ENCODE data around the gene KLF11. TPM values are rescaled to one million over a fixed set of nuclear protein-coding genes. Genes with fewer than 3 reads are reported as not detected.
"Not testable (repeated sequence)": the region's sequence is repeated elsewhere in the genome, so short reads cannot be mapped to it uniquely, and the experiment has no call there.

KLF11 gene
- total RNA-seq, 1 donor from 2014 or later = 16.1 TPM

DNA sequence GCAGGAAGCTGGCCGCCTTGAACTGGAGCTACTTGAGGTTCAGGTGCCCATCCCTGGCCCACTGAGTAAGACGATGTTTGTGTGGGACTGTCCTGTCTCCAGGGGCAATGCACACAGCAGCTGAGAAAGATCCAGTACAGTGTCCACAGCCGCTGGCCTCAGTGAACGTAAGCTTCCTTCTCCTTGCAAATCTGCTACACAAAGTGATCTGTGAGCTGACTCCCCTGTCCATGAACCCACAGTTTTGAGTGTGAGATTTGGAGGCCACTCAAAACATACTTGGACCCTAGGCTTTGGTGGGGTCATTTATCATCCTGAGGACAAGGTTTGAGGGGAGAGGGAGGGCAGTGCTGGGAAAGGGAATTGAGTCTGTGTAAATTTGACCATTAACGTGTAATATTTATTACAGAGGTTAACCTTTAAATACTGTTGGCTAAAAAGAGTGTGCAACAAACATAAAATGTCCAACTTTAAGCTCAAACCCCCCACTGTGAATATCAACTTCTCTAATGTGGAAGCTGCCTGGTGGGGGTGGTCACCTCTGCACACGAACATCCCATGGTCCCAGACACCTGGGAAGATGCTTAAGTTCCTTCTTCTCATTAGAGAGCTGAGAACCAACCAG is 41.8 kb downstream of the KLF11 start:
- no peak for DNase-seq

GRCh38 chr2:10085668-10086059 is 42.3 kb downstream of the KLF11 start:
- DNase-seq = no peak

DNA sequence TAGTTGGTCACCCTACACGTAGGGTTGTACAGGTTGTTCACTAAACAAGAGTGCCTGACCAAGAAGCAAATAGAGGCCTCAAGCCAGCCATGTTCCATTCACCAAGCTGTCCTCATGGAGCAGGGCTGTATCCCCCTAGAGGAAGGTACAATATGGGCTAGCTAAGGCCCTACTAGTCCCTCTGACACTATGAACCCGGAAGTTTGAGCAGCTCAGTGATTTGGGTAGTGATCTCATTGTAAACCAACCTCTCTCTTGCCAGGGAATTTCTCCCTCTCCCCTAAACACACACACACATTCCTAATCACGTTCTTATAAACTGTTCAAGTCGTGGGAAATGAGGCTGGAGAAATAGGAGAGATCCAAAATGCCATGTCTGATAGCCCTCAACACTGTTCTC is 43.6 kb downstream of the KLF11 start:
- DNase-seq = no peak

- no peak for DNase-seq
These were observed 44.0 kb downstream of the KLF11 start for GRCh38 chr2:10087360-10087759.

DNA sequence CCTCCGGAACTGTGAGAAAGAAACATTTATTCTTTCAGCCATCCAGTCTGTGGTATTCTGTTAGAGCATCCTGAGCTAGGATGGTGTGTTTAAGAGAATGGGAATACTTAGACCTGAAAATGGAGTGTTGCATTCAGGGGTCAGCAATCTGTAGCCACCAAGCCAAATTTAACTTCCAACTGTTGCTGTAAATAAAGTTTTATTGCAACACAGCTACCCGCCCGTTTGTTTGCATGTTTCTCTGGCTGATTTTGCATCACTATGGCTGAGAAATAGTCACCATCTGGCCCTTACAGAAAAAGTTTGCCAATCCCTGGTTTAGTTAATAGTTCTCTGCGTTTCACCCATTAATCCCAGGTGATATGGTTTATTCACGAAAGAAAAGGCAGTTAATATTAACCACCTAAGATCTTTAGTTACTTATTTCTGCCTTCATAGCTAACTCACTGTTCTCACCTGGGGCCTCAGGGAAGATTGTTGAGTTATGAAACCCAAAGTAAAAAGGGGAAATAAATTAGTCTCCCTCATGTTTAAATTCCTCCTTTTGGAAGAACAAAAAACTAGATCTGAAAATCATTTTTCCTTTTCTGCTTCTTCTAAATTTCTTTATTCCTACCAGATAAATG is 46.3 kb downstream of the KLF11 start:
- DNase-seq = no peak

- DNase-seq = no peak
These were observed 48.0 kb downstream of the KLF11 start for GRCh38 chr2:10091182-10091888.

GRCh38 chr2:10091889-10092244 is 48.5 kb downstream of the KLF11 start:
- not testable (repeated sequence) for DNase-seq

DNA sequence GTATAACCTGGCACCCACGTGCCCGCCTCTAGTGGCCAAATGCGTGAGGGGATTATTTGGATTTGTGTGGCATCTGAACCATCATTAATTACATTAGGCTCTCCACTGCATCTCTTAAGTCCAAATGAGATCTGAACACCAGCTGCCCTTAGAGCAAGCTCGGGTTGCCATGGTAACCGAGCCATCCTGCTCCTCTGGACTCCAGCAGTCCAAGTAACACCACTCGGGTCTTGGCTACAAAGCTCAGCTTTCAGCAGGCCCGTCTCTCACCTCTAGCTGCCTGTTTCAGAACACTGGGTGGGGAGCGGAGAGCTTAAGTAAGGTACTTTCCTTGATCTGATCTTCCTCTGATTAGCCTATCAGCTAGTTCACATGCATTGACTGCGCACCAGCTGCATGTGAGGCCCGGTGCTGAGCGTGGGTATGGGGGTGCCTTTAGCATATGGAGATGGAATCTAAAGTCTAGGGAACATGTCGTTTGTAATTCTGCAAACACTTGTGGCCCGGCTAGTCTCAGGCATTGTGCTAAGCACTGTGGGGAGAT is 51.0 kb downstream of the KLF11 start:
- DNase-seq = no peak

DNA sequence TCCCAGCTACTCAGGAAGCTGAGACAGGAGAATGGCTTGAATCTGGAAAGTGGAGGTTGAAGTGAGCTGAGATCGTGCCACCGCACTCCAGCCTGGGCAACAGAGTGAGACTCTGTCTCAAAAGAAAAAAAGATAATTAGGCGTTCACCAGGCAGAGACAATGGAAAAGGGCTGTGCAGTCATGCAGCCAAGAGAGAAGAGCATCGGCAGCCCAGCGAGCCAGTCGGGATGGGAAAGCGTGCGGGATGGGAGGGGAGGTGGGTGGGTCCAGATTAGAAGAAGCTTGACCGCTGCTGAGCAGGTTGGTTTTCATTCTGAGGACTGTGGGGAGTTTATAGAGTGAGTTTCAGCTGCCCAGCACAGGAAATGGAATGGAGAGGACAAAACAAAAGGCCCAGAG is 51.8 kb downstream of the KLF11 start:
- no peak for DNase-seq

- DNase-seq = no peak
These were observed 53.3 kb downstream of the KLF11 start for GRCh38 chr2:10096641-10097040.

DNA sequence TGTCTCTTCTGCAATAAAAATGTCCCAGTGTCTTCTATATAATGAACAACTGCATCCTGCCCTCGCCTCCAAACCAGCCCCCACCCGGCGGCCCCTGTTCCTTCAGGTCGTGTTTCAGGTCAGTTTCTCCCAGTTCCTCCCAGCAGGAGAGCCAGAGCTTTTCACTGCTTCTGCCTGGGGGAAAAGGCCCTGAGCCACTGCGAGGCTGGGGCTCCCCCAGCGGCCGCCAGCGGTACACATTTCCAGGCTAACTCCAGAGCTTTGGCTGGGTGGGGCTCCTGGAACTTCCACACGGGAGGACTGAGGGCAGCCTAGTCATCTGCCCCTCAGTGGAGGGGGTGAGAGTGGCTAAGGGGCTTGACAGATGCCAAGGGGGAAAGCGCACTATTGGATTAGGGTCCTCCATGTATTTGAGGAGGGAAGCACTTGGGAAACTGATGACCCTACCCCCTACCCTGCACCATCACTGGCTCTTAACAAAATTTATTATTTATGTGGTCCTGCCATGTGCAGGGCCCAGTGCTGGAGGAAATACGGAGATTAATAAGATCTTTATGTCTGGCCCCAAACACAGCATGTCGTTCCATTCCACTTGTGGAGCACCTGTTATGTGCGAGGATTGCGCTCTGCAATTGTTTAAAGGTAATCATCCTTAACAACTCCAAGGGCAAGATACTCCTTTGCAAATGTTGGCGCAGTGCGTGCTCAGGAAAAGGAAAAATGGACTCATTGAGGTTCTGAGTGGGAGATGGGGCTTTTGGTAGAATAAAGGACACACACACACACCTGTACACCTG is 54.2 kb downstream of the KLF11 start:
- no peak for DNase-seq

- DNase-seq = no peak
These were observed 58.1 kb downstream of the KLF11 start for GRCh38 chr2:10101491-10101890.

DNA sequence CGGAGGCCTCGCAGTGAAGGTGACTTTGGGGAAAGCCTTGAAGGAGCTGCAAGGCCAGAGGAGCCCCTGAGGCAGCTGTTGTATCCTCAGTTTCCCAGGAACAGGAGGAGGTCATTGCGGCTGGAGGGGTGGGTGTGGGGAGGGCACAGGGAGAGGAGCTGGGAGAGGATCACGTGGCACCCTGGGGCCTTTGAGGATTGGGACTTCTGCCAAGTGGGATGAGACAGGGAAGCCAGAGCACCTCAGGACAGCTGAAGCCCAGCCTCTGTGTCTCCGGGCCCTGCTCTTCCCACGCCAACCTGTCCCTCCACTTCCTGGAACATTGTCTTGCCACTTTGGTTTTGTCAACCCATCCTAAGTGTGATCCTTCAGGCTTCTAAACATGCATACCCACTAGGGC is 59.8 kb downstream of the KLF11 start:
- no peak for DNase-seq

Small RNA genes lying within 50 kb of the gene (small RNA-seq; reads per million reads assigned to genes)
- gene RF00568 (ENCODE audit: low replicate concordance) = not detected

Other genes with a start within 250 kb of the KLF11 start
- 31.4 TPM for gene TAF1B, start 200.1 kb upstream of the KLF11 start, total RNA-seq
- 93.0 TPM for gene GRHL1, start 91.9 kb upstream of the KLF11 start, total RNA-seq
- gene CYS1, start 36.9 kb downstream of the KLF11 start, total RNA-seq = 1.3 TPM
- gene RRM2, start 79.2 kb downstream of the KLF11 start, total RNA-seq = 17.3 TPM